ENCODE results near the gene RECQL5. TPM values are rescaled to one million over a fixed set of nuclear protein-coding genes. Genes with fewer than 3 reads are reported as not detected.

The RECQL5 gene
- total RNA-seq, 5 donors from 2014 or later (not counting 1 experiment from before 2014, with no cell fraction given): 38.0 to 75.0 (median 61.9) TPM

DNA sequence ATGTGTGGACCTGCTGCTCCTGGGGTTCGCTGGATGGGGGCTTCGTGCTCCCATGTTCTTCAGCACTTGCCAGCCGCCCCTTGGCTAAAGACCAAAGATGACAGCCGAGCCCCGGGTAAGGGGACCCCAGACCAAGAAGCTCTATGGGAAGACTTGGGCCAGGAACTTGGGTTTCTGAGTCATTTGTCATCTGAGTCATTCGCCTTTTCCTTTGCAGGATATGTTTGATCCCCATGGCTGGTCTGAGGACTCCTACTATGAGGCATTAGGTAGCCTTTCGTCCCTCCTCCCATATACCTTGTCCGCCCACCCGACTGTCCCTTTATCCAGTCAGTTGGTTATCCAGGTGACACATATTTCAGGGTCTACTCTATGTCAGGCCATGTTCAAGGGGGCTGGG is 36.6 kb upstream of the RECQL5 start:
- CTCF ChIA-PET: interaction anchor here in 1 of 2 donors (0.9 to 1.0 kb wide), 2 partner anchors 16 to 44 kb away, joined by 3 to 5 read pairs; no protein-coding TSS in a partner anchor
- 97% methylated on average over 8 of the region's 9 CpGs for WGBS (ENCODE audit: insufficient coverage)
- Histone ChIP-seq H3K27ac (ENCODE audit: low read length) (no peak overlapping the region), H3K4me3 (ENCODE audit: control insufficient read depth in 1 of 2, extremely low read depth in 1 of 2, low read length in 1 of 2) (no peak overlapping the region), H3K27me3 (replicated peaks in 1 of 2; ENCODE audit: control insufficient read depth in 2 of 2, extremely low read depth in 1 of 2, insufficient read depth in 2 of 2, low read length in 1 of 2) (no peaks in the 10 kb centered on the region), H3K4me1 (ENCODE audit: control insufficient read depth in 1 of 2, extremely low read depth in 1 of 2, insufficient read depth in 2 of 2, low read length in 2 of 2) (no peaks in the 10 kb centered on the region), H3K36me3 (ENCODE audit: control insufficient read depth in 2 of 2, extremely low read depth in 1 of 2, insufficient read depth in 1 of 2, low read length in 1 of 2) (peaks cover 23 to 96% of the 10 kb centered on the region in 2 donors), H3K9me3 (no peaks in the 10 kb centered on the region)
- Mint-ChIP-seq H3K27me3 (no peaks in the 10 kb centered on the region), H3K9me3 (no peaks in the 10 kb centered on the region), H3K4me1 (no peaks in the 10 kb centered on the region), H3K27ac (no peak overlapping the region), H3K36me3 (peaks cover 66% of the 10 kb centered on the region), H3K4me3 (no peak overlapping the region)
- DNase-seq: no peak
- POLR2A ChIA-PET: no interaction called here
- no peak for ATAC-seq (replicated peaks in 1 of 4)

- Histone ChIP-seq H3K36me3 (ENCODE audit: control insufficient read depth in 2 of 2, extremely low read depth in 1 of 2, insufficient read depth in 1 of 2, low read length in 1 of 2) (peaks cover 22 to 94% of the 10 kb centered on the region in 2 donors), H3K4me1 (ENCODE audit: control insufficient read depth in 1 of 2, extremely low read depth in 1 of 2, insufficient read depth in 2 of 2, low read length in 2 of 2) (no peaks in the 10 kb centered on the region), H3K9me3 (no peaks in the 10 kb centered on the region), H3K4me3 (ENCODE audit: control insufficient read depth in 1 of 2, extremely low read depth in 1 of 2, low read length in 1 of 2) (no peak overlapping the region), H3K27ac (ENCODE audit: low read length) (no peak overlapping the region), H3K27me3 (replicated peaks in 1 of 2; ENCODE audit: control insufficient read depth in 2 of 2, extremely low read depth in 1 of 2, insufficient read depth in 2 of 2, low read length in 1 of 2) (no peaks in the 10 kb centered on the region)
- CTCF ChIA-PET: interaction anchor here in 1 of 2 donors (1.0 kb wide), 1 partner anchor 44 kb away, joined by 3 read pairs; no protein-coding TSS in a partner anchor
- POLR2A ChIA-PET: no interaction called here
- H3K36me3 Mint-ChIP-seq: peaks cover 62% of the 10 kb centered on the region
- 99% methylated on average over 12 of the region's 12 CpGs for WGBS (ENCODE audit: insufficient coverage)
- H3K4me3 Mint-ChIP-seq: no peak overlapping the region
- no peaks in the 10 kb centered on the region for H3K9me3 Mint-ChIP-seq
- DNase-seq: no peak
- no peaks in the 10 kb centered on the region for H3K27me3 Mint-ChIP-seq
- no peaks in the 10 kb centered on the region for H3K4me1 Mint-ChIP-seq
- H3K27ac Mint-ChIP-seq: no peak overlapping the region
- no peak for ATAC-seq (replicated peaks in 1 of 4)
These were observed 36.2 kb upstream of the RECQL5 start for GRCh38 chr17:75703191-75703590.

GRCh38 chr17:75701288-75701687 is 34.3 kb upstream of the RECQL5 start:
- ATAC-seq (replicated peaks in 1 of 4): no peak
- Mint-ChIP-seq H3K27ac (no peak overlapping the region), H3K36me3 (peaks cover 51% of the 10 kb centered on the region), H3K9me3 (no peaks in the 10 kb centered on the region), H3K4me3 (no peak overlapping the region), H3K27me3 (no peaks in the 10 kb centered on the region), H3K4me1 (no peaks in the 10 kb centered on the region)
- H3K4me3 ChIP-seq (ENCODE audit: control insufficient read depth in 1 of 2, extremely low read depth in 1 of 2, low read length in 1 of 2): no peak overlapping the region
- no peak for DNase-seq
- POLR2A ChIA-PET: no interaction called here
- H3K36me3 ChIP-seq (ENCODE audit: control insufficient read depth in 2 of 2, extremely low read depth in 1 of 2, insufficient read depth in 1 of 2, low read length in 1 of 2): peaks cover 22 to 88% of the 10 kb centered on the region in 2 donors
- H3K9me3 ChIP-seq: no peaks in the 10 kb centered on the region
- WGBS (ENCODE audit: insufficient coverage): 97% methylated on average over 8 of the region's 10 CpGs
- H3K27ac ChIP-seq (ENCODE audit: low read length): no peak overlapping the region
- H3K4me1 ChIP-seq (ENCODE audit: control insufficient read depth in 1 of 2, extremely low read depth in 1 of 2, insufficient read depth in 2 of 2, low read length in 2 of 2): no peaks in the 10 kb centered on the region
- H3K27me3 ChIP-seq (replicated peaks in 1 of 2; ENCODE audit: control insufficient read depth in 2 of 2, extremely low read depth in 1 of 2, insufficient read depth in 2 of 2, low read length in 1 of 2): no peaks in the 10 kb centered on the region
- CTCF ChIA-PET: no interaction called here

- H3K27ac ChIP-seq (ENCODE audit: low read length): no peak overlapping the region
- Mint-ChIP-seq H3K4me3 (no peak overlapping the region), H3K27me3 (no peaks in the 10 kb centered on the region), H3K27ac (no peak overlapping the region), H3K4me1 (peaks cover 0 to 2% (median 0%) of the 10 kb centered on the region in 3 donors), H3K36me3 (peaks cover 53% of the 10 kb centered on the region), H3K9me3 (no peaks in the 10 kb centered on the region)
- no peak for ATAC-seq (replicated peaks in 1 of 4)
- H3K4me3 ChIP-seq (ENCODE audit: control insufficient read depth in 1 of 2, extremely low read depth in 1 of 2, low read length in 1 of 2): no peak overlapping the region
- ChIA-PET CTCF (interaction anchor here in 1 of 2 donors (0.5 kb wide), 1 partner anchor 24 kb away, joined by 3 read pairs; no protein-coding TSS in a partner anchor), POLR2A (no interaction called here)
- no peaks in the 10 kb centered on the region for H3K4me1 ChIP-seq (ENCODE audit: control insufficient read depth in 1 of 2, extremely low read depth in 1 of 2, insufficient read depth in 2 of 2, low read length in 2 of 2)
- WGBS (ENCODE audit: insufficient coverage): 100% methylated on average over 2 of the region's 3 CpGs
- H3K36me3 ChIP-seq (ENCODE audit: control insufficient read depth in 2 of 2, extremely low read depth in 1 of 2, insufficient read depth in 1 of 2, low read length in 1 of 2): peaks cover 23 to 87% of the 10 kb centered on the region in 2 donors
- H3K27me3 ChIP-seq (replicated peaks in 1 of 2; ENCODE audit: control insufficient read depth in 2 of 2, extremely low read depth in 1 of 2, insufficient read depth in 2 of 2, low read length in 1 of 2): no peaks in the 10 kb centered on the region
- H3K9me3 ChIP-seq: no peaks in the 10 kb centered on the region
- DNase-seq: no peak
These were observed 31.7 kb upstream of the RECQL5 start for GRCh38 chr17:75698659-75699058.

GRCh38 chr17:75697651-75698291 is 30.8 kb upstream of the RECQL5 start:
- Histone ChIP-seq H3K36me3 (ENCODE audit: control insufficient read depth in 2 of 2, extremely low read depth in 1 of 2, insufficient read depth in 1 of 2, low read length in 1 of 2) (peaks cover 18 to 87% of the 10 kb centered on the region in 2 donors), H3K9me3 (no peaks in the 10 kb centered on the region), H3K27ac (ENCODE audit: low read length) (no peak overlapping the region), H3K27me3 (replicated peaks in 1 of 2; ENCODE audit: control insufficient read depth in 2 of 2, extremely low read depth in 1 of 2, insufficient read depth in 2 of 2, low read length in 1 of 2) (no peaks in the 10 kb centered on the region), H3K4me3 (ENCODE audit: control insufficient read depth in 1 of 2, extremely low read depth in 1 of 2, low read length in 1 of 2) (no peak overlapping the region), H3K4me1 (ENCODE audit: control insufficient read depth in 1 of 2, extremely low read depth in 1 of 2, insufficient read depth in 2 of 2, low read length in 2 of 2) (no peaks in the 10 kb centered on the region)
- H3K36me3 Mint-ChIP-seq: peaks cover 53% of the 10 kb centered on the region
- 94% methylated on average over 8 of the region's 10 CpGs for WGBS (ENCODE audit: insufficient coverage)
- no peaks in the 10 kb centered on the region for H3K9me3 Mint-ChIP-seq
- CTCF ChIA-PET: interaction anchor here in 1 of 2 donors (0.5 kb wide), 1 partner anchor 25 kb away, joined by 3 read pairs; no protein-coding TSS in a partner anchor
- no peak for DNase-seq
- peaks cover 0 to 2% (median 0%) of the 10 kb centered on the region in 3 donors for H3K4me1 Mint-ChIP-seq
- no peak overlapping the region for H3K4me3 Mint-ChIP-seq
- H3K27ac Mint-ChIP-seq: no peak overlapping the region
- POLR2A ChIA-PET: interaction anchor here in 1 of 2 donors (0.6 kb wide), 1 partner anchor 669 kb away, joined by 3 read pairs; no protein-coding TSS in a partner anchor
- no peaks in the 10 kb centered on the region for H3K27me3 Mint-ChIP-seq
- no peak for ATAC-seq (replicated peaks in 1 of 4)

- ChIA-PET POLR2A (interaction anchor here in 1 of 2 donors (0.6 kb wide), 1 partner anchor 15 kb away, joined by 3 read pairs; no protein-coding TSS in a partner anchor), CTCF (interaction anchor here in 1 of 2 donors (0.6 kb wide), 1 partner anchor 710 kb away, joined by 5 read pairs; no protein-coding TSS in a partner anchor)
- peaks cover 9 to 85% of the 10 kb centered on the region in 2 donors for H3K36me3 ChIP-seq (ENCODE audit: control insufficient read depth in 2 of 2, extremely low read depth in 1 of 2, insufficient read depth in 1 of 2, low read length in 1 of 2)
These were observed 28.9 kb upstream of the RECQL5 start for GRCh38 chr17:75695830-75696271.

More at GRCh38 chr17:75695830-75696271, 28.9 kb upstream of the RECQL5 start:
- no peak overlapping the region for H3K27ac ChIP-seq (ENCODE audit: low read length)
- no peak for DNase-seq
- WGBS (ENCODE audit: insufficient coverage): 97% methylated on average over 11 of the region's 12 CpGs
- Mint-ChIP-seq H3K4me1 (peaks cover 9 to 12% (median 12%) of the 10 kb centered on the region in 3 donors), H3K27me3 (no peaks in the 10 kb centered on the region), H3K36me3 (peaks cover 43% of the 10 kb centered on the region), H3K27ac (no peak overlapping the region), H3K9me3 (no peaks in the 10 kb centered on the region), H3K4me3 (no peak overlapping the region)
- H3K4me3 ChIP-seq (ENCODE audit: control insufficient read depth in 1 of 2, extremely low read depth in 1 of 2, low read length in 1 of 2): no peak overlapping the region
- H3K4me1 ChIP-seq (ENCODE audit: control insufficient read depth in 1 of 2, extremely low read depth in 1 of 2, insufficient read depth in 2 of 2, low read length in 2 of 2): peaks cover 4 to 12% of the 10 kb centered on the region in 2 experiments
- no peak for ATAC-seq (replicated peaks in 1 of 4)
- no peaks in the 10 kb centered on the region for H3K9me3 ChIP-seq
- H3K27me3 ChIP-seq (replicated peaks in 1 of 2; ENCODE audit: control insufficient read depth in 2 of 2, extremely low read depth in 1 of 2, insufficient read depth in 2 of 2, low read length in 1 of 2): no peaks in the 10 kb centered on the region
